ENCODE measurements around the gene OCA2. TPM values are rescaled to one million over a fixed set of nuclear protein-coding genes. Genes with fewer than 3 reads are reported as not detected.

The OCA2 gene
- total RNA-seq, 3 donors from 2014 or later (not counting 1 experiment from before 2014, with no cell fraction given) = 0.35 to 1.5 (median 0.56) TPM

DNA sequence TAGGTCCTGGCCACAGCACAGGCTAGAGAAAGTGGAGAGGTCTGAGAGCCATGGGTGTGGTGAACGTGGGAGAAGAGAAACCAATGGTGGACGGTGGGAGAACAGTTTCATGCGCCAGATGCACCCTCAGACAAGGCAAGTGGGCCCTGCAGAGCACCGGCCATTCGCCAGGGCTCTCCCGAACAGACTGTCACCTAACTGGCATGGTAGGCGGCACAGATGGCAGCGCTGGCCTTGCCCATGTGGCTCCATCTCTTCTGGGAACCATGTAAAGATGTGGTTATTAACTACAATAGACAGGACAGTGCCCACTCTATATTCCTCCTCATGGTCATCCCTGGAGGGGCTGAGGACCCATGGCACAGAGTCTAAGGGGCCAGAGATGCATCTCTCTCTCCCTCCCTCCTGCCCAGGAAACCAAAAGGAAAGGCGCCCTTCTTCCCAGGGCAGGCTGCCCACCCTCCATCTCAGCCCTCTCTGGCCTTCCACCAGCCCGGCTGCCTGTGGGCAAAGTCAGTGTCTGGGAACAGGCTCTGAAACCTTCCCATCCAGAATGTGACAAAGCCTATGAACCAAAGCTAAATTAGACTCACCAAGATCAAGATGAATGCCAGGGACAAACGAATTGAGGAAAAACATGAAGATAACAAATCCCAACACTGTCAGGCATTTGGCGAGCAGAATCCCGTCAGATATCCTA is 147.8 kb downstream of the OCA2 start:
- intact Hi-C loops (cut with micrococcal nuclease) = no loop called here
- no peak overlapping the region for H3K27ac Mint-ChIP-seq
- TF ChIP-seq, protein P1, sequence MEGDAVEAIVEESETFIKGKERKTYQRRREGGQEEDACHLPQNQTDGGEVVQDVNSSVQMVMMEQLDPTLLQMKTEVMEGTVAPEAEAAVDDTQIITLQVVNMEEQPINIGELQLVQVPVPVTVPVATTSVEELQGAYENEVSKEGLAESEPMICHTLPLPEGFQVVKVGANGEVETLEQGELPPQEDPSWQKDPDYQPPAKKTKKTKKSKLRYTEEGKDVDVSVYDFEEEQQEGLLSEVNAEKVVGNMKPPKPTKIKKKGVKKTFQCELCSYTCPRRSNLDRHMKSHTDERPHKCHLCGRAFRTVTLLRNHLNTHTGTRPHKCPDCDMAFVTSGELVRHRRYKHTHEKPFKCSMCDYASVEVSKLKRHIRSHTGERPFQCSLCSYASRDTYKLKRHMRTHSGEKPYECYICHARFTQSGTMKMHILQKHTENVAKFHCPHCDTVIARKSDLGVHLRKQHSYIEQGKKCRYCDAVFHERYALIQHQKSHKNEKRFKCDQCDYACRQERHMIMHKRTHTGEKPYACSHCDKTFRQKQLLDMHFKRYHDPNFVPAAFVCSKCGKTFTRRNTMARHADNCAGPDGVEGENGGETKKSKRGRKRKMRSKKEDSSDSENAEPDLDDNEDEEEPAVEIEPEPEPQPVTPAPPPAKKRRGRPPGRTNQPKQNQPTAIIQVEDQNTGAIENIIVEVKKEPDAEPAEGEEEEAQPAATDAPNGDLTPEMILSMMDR (IDR thresholded peaks at IDR 0.05) = no peak
- no peaks in the 10 kb centered on the region for H3K27me3 Mint-ChIP-seq (ENCODE audit: low read depth in 2 of 2)
- DNase-seq (no peak), ATAC-seq (no peak)
- no peaks in the 10 kb centered on the region for H3K4me1 Mint-ChIP-seq
- Histone ChIP-seq H3K27ac (ENCODE audit: low read length) (no peak overlapping the region), H3K4me3 (ENCODE audit: low read length) (no peak overlapping the region), H3K4me1 (ENCODE audit: control insufficient read depth, insufficient read depth, low read length) (no peaks in the 10 kb centered on the region), H3K36me3 (ENCODE audit: control insufficient read depth, insufficient read depth, low read length) (no peaks in the 10 kb centered on the region), H3K27me3 (ENCODE audit: control insufficient read depth, insufficient read depth, low read length) (no peaks in the 10 kb centered on the region), H3K9me3 (ENCODE audit: control insufficient read depth, insufficient read depth, low read length) (no peaks in the 10 kb centered on the region)
- H3K36me3 Mint-ChIP-seq = no peaks in the 10 kb centered on the region
- 87% methylated on average over 11 of the region's 13 CpGs for WGBS (ENCODE audit: insufficient coverage)
- no peaks in the 10 kb centered on the region for H3K9me3 Mint-ChIP-seq
- H3K4me3 Mint-ChIP-seq = no peak overlapping the region

DNA sequence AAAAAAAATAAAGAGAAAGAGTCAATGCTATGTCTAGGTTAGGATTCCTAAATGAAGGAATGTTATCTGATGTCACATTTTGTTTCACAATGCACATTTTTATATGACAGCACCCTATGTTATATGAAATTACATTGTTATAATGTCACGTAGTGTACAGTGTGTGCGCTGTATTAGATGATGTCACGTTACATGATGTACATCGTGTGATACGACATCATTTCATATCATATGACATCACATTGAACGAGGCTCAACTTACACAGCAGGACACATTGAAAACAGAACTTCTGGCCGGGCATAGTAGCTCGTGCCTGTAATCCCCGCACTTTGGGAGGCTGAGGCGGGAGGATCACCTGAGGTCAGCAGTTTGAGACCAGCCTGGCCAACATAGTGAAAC is 150.0 kb downstream of the OCA2 start:
- Mint-ChIP-seq H3K27me3 (ENCODE audit: low read depth in 2 of 2) (no peaks in the 10 kb centered on the region), H3K9me3 (no peaks in the 10 kb centered on the region), H3K4me3 (no peak overlapping the region), H3K36me3 (no peaks in the 10 kb centered on the region), H3K27ac (no peak overlapping the region), H3K4me1 (no peaks in the 10 kb centered on the region)
- WGBS (ENCODE audit: insufficient coverage) = 94% methylated on average over 10 of the region's 10 CpGs
- Histone ChIP-seq H3K27me3 (ENCODE audit: control insufficient read depth, insufficient read depth, low read length) (no peaks in the 10 kb centered on the region), H3K36me3 (ENCODE audit: control insufficient read depth, insufficient read depth, low read length) (no peaks in the 10 kb centered on the region), H3K4me3 (ENCODE audit: low read length) (no peak overlapping the region), H3K4me1 (ENCODE audit: control insufficient read depth, insufficient read depth, low read length) (no peaks in the 10 kb centered on the region), H3K27ac (ENCODE audit: low read length) (no peak overlapping the region), H3K9me3 (ENCODE audit: control insufficient read depth, insufficient read depth, low read length) (no peaks in the 10 kb centered on the region)
- ATAC-seq = no peak
- no peak for DNase-seq
- TF ChIP-seq, protein P1 (IDR thresholded peaks at IDR 0.05) = no peak
- intact Hi-C loops (cut with micrococcal nuclease) = no loop called here

DNA sequence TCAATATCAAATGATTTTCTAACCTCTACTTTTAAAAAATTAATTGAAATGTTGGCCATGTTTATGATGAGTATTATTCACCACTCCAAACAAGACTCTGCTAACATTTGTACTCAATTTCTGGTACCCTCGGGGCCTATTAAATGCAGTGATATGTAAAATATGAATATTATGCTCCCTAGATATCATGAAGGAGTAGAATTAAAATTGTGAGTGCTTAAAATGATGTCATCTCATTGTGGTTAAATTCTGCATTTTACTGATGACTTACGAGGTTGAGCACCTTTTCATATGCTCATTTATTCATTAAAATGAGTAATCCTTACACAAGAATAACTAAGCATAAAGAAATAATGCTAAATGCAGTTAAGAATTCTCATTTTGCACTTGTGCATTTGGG is 159.9 kb downstream of the OCA2 start:
- no peak for ATAC-seq
- TF ChIP-seq, protein P1 (IDR thresholded peaks at IDR 0.05) = no peak
- H3K4me3 ChIP-seq (ENCODE audit: low read length) = no peak overlapping the region

DNA sequence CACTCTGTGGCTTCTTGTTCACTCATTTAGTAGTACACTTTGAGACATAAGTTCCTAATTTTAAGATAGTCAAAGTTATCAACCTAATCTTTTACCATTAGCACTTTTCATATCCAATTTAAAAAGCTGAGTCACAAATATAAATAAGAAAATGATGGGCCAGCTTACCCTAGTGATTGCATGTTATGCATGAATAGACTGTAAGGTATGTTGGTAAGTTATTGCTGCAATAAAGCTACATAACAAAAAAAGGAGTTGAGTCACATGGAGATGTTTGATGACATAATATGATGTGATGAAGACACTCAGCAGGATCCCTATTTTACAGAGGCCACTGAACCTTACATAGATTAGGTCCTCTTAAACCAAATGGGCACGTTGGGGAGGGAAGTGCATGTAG is 161.3 kb downstream of the OCA2 start:
- Mint-ChIP-seq H3K36me3 (no peaks in the 10 kb centered on the region), H3K4me1 (no peaks in the 10 kb centered on the region), H3K9me3 (peaks cover 2 to 5% of the 10 kb centered on the region in 2 donors), H3K27me3 (ENCODE audit: low read depth in 2 of 2) (no peaks in the 10 kb centered on the region), H3K27ac (no peak overlapping the region), H3K4me3 (no peak overlapping the region)
- ATAC-seq (no peak), DNase-seq (no peak)
- H3K27me3 ChIP-seq (ENCODE audit: control insufficient read depth, insufficient read depth, low read length) = no peaks in the 10 kb centered on the region
- H3K4me3 ChIP-seq (ENCODE audit: low read length) = no peak overlapping the region
- H3K4me1 ChIP-seq (ENCODE audit: control insufficient read depth, insufficient read depth, low read length) = no peaks in the 10 kb centered on the region
- intact Hi-C loops (cut with micrococcal nuclease) = no loop called here
- H3K36me3 ChIP-seq (ENCODE audit: control insufficient read depth, insufficient read depth, low read length) = no peaks in the 10 kb centered on the region
- 29% methylated on average over 1 of the region's 1 CpG for WGBS (ENCODE audit: insufficient coverage)
- TF ChIP-seq, protein P1 (IDR thresholded peaks at IDR 0.05) = no peak
- H3K9me3 ChIP-seq (ENCODE audit: control insufficient read depth, insufficient read depth, low read length) = peaks cover 2% of the 10 kb centered on the region
- no peak overlapping the region for H3K27ac ChIP-seq (ENCODE audit: low read length)

More for the DNA sequence above, 159.9 kb downstream of the OCA2 start:
- no peak for DNase-seq
- Mint-ChIP-seq H3K4me3 (no peak overlapping the region), H3K36me3 (no peaks in the 10 kb centered on the region), H3K9me3 (peaks cover 0 to 4% of the 10 kb centered on the region in 2 donors), H3K27ac (no peak overlapping the region), H3K4me1 (no peaks in the 10 kb centered on the region), H3K27me3 (ENCODE audit: low read depth in 2 of 2) (peaks cover 0 to 3% of the 10 kb centered on the region in 2 donors)
- intact Hi-C loops (cut with micrococcal nuclease) = no loop called here
- no peaks in the 10 kb centered on the region for H3K27me3 ChIP-seq (ENCODE audit: control insufficient read depth, insufficient read depth, low read length)
- H3K36me3 ChIP-seq (ENCODE audit: control insufficient read depth, insufficient read depth, low read length) = no peaks in the 10 kb centered on the region
- H3K27ac ChIP-seq (ENCODE audit: low read length) = no peak overlapping the region
- H3K9me3 ChIP-seq (ENCODE audit: control insufficient read depth, insufficient read depth, low read length) = peaks cover 2% of the 10 kb centered on the region
- H3K4me1 ChIP-seq (ENCODE audit: control insufficient read depth, insufficient read depth, low read length) = no peaks in the 10 kb centered on the region
- no CpG with 5 or more reads among the region's 2 CpGs for WGBS (ENCODE audit: insufficient coverage)
